H1 (cell line): ENCODE data around the gene DLL3. TPM values are rescaled to one million over a fixed set of nuclear protein-coding genes. Genes with fewer than 3 reads are reported as not detected.

Experiments used
- RFX5 ChIP-seq: IDR thresholded peaks from 2 replicates; pipeline ENCODE4 v1.6.1; 2011; ENCODE audit warnings: low read depth, low read length, improper control_type of control experiment, borderline replicate concordance
- polyA plus RNA-seq, 7 experiments: library from polyadenylated mRNA; depleted of rRNA in 3 of 7; stranded (reverse) in 5 of 7; unstranded in 2 of 7; fragments of >200 nt in 5 of 7; fragments of 200-250 nt in 2 of 7; gene quantifications; 1 replicate in 5 of 7; 2 replicates in 1 of 7; 4 replicates in 1 of 7; pipeline versions ENCODE4 v1.2.1 to v1.2.3, GENCODE V29; 2011 to 2013; ENCODE audit warnings: missing spikeins in 2 of 7, mixed read lengths in 2 of 7
- total RNA-seq: library from RNA; stranded (reverse); fragmentation: NEBNext Ultra II Directional; extraction: Animal tissue kit (Norgen Biotek cat#: 25700); gene quantifications from 2 replicates; pipeline ENCODE4 v1.2.1, GENCODE V29; 2021
- TF ChIP-seq, protein P1 (sequence below): fragments of 300-600 bp; sonication (generic); IDR thresholded peaks from 2 replicates; pipeline ENCODE4 v1.7.1; 2012; ENCODE audit warnings: low read length, moderate library complexity, mild to moderate bottlenecking, inconsistent platforms; ENCODE audit not compliant: insufficient replicate concordance
- TF ChIP-seq, protein P2 (sequence below): IDR thresholded peaks from 2 replicates; pipeline ENCODE4 v1.6.1; 2012; ENCODE audit warnings: inconsistent platforms

Gene DLL3
- total and polyA plus RNA-seq, 2 of the 8 experiments (the other 6 are each of a cell fraction or from before 2014, with no cell fraction given) = 12.2 to 13.8 TPM

DNA sequence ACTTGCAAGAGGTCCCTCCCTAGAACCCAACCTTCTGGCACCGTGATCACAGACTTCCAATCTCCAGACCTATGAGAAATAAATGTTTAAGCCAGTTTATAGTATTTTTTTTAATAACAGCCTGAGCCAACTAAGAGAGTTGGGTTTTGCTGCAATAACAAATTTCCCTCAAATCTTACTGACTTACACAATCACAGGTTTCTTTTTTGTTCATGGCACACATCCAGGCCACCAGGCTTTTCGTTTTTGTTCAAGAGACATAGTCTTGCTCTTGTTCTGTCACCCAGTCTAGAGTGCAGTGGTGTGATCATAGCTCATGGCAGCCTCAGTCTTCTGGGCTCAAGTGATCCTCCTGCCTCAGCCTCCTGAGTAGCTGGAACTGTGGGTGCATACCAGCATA, 14.2 kb downstream of the DLL3 start (continued):
- TF ChIP-seq, protein P1, sequence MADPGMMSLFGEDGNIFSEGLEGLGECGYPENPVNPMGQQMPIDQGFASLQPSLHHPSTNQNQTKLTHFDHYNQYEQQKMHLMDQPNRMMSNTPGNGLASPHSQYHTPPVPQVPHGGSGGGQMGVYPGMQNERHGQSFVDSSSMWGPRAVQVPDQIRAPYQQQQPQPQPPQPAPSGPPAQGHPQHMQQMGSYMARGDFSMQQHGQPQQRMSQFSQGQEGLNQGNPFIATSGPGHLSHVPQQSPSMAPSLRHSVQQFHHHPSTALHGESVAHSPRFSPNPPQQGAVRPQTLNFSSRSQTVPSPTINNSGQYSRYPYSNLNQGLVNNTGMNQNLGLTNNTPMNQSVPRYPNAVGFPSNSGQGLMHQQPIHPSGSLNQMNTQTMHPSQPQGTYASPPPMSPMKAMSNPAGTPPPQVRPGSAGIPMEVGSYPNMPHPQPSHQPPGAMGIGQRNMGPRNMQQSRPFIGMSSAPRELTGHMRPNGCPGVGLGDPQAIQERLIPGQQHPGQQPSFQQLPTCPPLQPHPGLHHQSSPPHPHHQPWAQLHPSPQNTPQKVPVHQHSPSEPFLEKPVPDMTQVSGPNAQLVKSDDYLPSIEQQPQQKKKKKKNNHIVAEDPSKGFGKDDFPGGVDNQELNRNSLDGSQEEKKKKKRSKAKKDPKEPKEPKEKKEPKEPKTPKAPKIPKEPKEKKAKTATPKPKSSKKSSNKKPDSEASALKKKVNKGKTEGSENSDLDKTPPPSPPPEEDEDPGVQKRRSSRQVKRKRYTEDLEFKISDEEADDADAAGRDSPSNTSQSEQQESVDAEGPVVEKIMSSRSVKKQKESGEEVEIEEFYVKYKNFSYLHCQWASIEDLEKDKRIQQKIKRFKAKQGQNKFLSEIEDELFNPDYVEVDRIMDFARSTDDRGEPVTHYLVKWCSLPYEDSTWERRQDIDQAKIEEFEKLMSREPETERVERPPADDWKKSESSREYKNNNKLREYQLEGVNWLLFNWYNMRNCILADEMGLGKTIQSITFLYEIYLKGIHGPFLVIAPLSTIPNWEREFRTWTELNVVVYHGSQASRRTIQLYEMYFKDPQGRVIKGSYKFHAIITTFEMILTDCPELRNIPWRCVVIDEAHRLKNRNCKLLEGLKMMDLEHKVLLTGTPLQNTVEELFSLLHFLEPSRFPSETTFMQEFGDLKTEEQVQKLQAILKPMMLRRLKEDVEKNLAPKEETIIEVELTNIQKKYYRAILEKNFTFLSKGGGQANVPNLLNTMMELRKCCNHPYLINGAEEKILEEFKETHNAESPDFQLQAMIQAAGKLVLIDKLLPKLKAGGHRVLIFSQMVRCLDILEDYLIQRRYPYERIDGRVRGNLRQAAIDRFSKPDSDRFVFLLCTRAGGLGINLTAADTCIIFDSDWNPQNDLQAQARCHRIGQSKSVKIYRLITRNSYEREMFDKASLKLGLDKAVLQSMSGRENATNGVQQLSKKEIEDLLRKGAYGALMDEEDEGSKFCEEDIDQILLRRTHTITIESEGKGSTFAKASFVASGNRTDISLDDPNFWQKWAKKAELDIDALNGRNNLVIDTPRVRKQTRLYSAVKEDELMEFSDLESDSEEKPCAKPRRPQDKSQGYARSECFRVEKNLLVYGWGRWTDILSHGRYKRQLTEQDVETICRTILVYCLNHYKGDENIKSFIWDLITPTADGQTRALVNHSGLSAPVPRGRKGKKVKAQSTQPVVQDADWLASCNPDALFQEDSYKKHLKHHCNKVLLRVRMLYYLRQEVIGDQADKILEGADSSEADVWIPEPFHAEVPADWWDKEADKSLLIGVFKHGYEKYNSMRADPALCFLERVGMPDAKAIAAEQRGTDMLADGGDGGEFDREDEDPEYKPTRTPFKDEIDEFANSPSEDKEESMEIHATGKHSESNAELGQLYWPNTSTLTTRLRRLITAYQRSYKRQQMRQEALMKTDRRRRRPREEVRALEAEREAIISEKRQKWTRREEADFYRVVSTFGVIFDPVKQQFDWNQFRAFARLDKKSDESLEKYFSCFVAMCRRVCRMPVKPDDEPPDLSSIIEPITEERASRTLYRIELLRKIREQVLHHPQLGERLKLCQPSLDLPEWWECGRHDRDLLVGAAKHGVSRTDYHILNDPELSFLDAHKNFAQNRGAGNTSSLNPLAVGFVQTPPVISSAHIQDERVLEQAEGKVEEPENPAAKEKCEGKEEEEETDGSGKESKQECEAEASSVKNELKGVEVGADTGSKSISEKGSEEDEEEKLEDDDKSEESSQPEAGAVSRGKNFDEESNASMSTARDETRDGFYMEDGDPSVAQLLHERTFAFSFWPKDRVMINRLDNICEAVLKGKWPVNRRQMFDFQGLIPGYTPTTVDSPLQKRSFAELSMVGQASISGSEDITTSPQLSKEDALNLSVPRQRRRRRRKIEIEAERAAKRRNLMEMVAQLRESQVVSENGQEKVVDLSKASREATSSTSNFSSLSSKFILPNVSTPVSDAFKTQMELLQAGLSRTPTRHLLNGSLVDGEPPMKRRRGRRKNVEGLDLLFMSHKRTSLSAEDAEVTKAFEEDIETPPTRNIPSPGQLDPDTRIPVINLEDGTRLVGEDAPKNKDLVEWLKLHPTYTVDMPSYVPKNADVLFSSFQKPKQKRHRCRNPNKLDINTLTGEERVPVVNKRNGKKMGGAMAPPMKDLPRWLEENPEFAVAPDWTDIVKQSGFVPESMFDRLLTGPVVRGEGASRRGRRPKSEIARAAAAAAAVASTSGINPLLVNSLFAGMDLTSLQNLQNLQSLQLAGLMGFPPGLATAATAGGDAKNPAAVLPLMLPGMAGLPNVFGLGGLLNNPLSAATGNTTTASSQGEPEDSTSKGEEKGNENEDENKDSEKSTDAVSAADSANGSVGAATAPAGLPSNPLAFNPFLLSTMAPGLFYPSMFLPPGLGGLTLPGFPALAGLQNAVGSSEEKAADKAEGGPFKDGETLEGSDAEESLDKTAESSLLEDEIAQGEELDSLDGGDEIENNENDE = no peak
- TF ChIP-seq RFX5 = no peak
- TF ChIP-seq, protein P2, sequence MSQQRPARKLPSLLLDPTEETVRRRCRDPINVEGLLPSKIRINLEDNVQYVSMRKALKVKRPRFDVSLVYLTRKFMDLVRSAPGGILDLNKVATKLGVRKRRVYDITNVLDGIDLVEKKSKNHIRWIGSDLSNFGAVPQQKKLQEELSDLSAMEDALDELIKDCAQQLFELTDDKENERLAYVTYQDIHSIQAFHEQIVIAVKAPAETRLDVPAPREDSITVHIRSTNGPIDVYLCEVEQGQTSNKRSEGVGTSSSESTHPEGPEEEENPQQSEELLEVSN = no peak
